Ascending aorta (tissue), 2 donors: Measurements from ENCODE around the gene RNF43. TPM values are rescaled to one million over a fixed set of nuclear protein-coding genes. Genes with fewer than 3 reads are reported as not detected.

ENCODE experiments used
- DNase-seq, 2 donors: peaks; one replicate each; pipeline ENCODE4 v3.0.0-alpha.2; 2019; ENCODE audit warnings: low spot score in 2 of 2
- H3K27ac ChIP-seq, 2 donors: fragments of 200-600 bp; sonication (generic); one replicate each; pipeline ENCODE4 v1.5.1; 2016 to 2017; ENCODE audit warnings: mild to moderate bottlenecking in 1 of 2
- H3K27me3 ChIP-seq: fragments of 200-600 bp; sonication (generic); one replicate; pipeline ENCODE4 v1.5.1; 2017
- H3K36me3 ChIP-seq, 2 donors: fragments of 200-600 bp; sonication (generic); one replicate each; pipeline ENCODE4 v1.5.1; 2016
- H3K4me1 ChIP-seq, 2 donors: fragments of 200-600 bp; sonication (generic); one replicate each; pipeline ENCODE4 v1.5.1; 2016 to 2017; ENCODE audit warnings: mild to moderate bottlenecking in 1 of 2
- H3K4me3 ChIP-seq, 2 donors: fragments of 200-600 bp; sonication (generic); one replicate each; pipeline ENCODE4 v1.5.1; 2016 to 2017; ENCODE audit warnings: mild to moderate bottlenecking in 1 of 2
- H3K9me3 ChIP-seq, 2 donors: fragments of 200-600 bp; sonication (generic); one replicate each; pipeline ENCODE4 v1.5.1; 2016
- intact Hi-C: fragments of 100-400 bp; cut with DNase I; formaldehyde crosslinking; loops from one replicate; pipeline ENCODE4 v1.15.1; 2023
- total RNA-seq: library from RNA; depleted of rRNA; stranded (reverse); fragments of >200 nt; gene quantifications from one replicate; pipeline ENCODE4 v1.1.0, GENCODE V29; 2016
- TF ChIP-seq, protein P1 (sequence below), 3 experiments: fragments of 200-600 bp in 2 of 3; fragments of 450-650 bp in 1 of 3; sonication (generic) in 2 of 3; IDR thresholded peaks; one replicate each; pipeline ENCODE4 v1.5.1; 2016 to 2019; ENCODE audit warnings: antibody characterized with exemption in 3 of 3, mild to moderate bottlenecking in 1 of 3, moderate library complexity in 1 of 3

Gene RNF43
- total RNA-seq, 1 donor from 2014 or later, result 0.53 TPM

DNA sequence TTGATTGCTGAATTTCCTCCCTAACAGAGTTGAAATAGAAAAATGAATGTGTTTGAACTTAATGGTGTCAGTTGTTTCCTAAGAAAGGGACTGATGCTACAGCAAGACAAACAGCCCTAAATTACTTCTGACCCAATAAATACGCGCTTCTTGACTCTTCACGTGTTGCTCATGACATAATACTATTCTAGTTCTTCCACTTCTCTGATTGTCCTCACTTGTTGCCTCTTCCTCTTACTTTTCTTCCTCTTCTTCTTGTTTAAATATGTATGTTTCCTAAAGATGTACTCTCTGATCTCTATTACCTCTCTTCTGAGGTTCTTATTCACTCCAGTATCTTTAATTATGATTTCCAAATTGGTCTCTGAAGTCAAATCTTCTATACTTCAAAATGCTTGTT lies 32.4 kb downstream of the RNF43 start:
- no peak for DNase-seq
- no peaks in the 10 kb centered on the region for H3K36me3 ChIP-seq
- H3K4me1 ChIP-seq, result no peaks in the 10 kb centered on the region
- no peaks in the 10 kb centered on the region for H3K9me3 ChIP-seq
- H3K27ac ChIP-seq, result no peak overlapping the region
- intact Hi-C loops, result no loop called here
- H3K4me3 ChIP-seq, result no peak overlapping the region
- TF ChIP-seq, protein P1, sequence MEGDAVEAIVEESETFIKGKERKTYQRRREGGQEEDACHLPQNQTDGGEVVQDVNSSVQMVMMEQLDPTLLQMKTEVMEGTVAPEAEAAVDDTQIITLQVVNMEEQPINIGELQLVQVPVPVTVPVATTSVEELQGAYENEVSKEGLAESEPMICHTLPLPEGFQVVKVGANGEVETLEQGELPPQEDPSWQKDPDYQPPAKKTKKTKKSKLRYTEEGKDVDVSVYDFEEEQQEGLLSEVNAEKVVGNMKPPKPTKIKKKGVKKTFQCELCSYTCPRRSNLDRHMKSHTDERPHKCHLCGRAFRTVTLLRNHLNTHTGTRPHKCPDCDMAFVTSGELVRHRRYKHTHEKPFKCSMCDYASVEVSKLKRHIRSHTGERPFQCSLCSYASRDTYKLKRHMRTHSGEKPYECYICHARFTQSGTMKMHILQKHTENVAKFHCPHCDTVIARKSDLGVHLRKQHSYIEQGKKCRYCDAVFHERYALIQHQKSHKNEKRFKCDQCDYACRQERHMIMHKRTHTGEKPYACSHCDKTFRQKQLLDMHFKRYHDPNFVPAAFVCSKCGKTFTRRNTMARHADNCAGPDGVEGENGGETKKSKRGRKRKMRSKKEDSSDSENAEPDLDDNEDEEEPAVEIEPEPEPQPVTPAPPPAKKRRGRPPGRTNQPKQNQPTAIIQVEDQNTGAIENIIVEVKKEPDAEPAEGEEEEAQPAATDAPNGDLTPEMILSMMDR (IDR thresholded peaks at IDR 0.05), result no peak
- no peaks in the 10 kb centered on the region for H3K27me3 ChIP-seq

GRCh38 chr17:58383892-58384462 lies 33.4 kb downstream of the RNF43 start:
- H3K9me3 ChIP-seq, result no peaks in the 10 kb centered on the region
- no peak overlapping the region for H3K4me3 ChIP-seq
- no peaks in the 10 kb centered on the region for H3K36me3 ChIP-seq
- H3K27me3 ChIP-seq, result no peaks in the 10 kb centered on the region
- DNase-seq, result no peak
- no peaks in the 10 kb centered on the region for H3K4me1 ChIP-seq
- intact Hi-C loops, result no loop called here
- H3K27ac ChIP-seq, result no peak overlapping the region
- TF ChIP-seq, protein P1 (IDR thresholded peaks at IDR 0.05), result no peak

DNA sequence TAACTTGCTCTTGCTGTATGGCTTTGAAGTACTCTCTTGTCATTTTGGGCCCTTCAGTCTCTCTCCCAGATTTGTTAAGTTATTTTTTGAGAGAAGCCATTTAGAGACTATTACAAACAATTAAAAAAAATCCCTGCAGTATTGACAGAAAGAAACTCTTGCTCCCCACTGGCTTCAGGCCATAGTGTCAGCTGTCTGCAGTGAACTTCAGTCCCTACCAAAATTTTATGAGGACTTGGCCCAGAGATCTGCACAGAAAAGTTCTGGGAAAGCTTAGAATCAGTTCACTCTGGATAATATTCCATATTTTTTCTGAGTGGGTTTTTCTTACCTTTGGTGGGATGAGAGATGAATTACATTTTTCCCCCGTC lies 34.5 kb downstream of the RNF43 start:
- H3K9me3 ChIP-seq, result no peaks in the 10 kb centered on the region
- intact Hi-C loops, result no loop called here
- no peak for DNase-seq
- no peaks in the 10 kb centered on the region for H3K36me3 ChIP-seq
- H3K27ac ChIP-seq, result no peak overlapping the region
- H3K4me1 ChIP-seq, result no peaks in the 10 kb centered on the region
- H3K4me3 ChIP-seq, result no peak overlapping the region
- no peaks in the 10 kb centered on the region for H3K27me3 ChIP-seq
- TF ChIP-seq, protein P1 (IDR thresholded peaks at IDR 0.05), result no peak

GRCh38 chr17:58382108-58382871 lies 35.0 kb downstream of the RNF43 start:
- H3K27ac ChIP-seq, result no peak overlapping the region
- H3K4me1 ChIP-seq, result no peaks in the 10 kb centered on the region
- H3K4me3 ChIP-seq, result no peak overlapping the region
- H3K27me3 ChIP-seq, result no peaks in the 10 kb centered on the region
- intact Hi-C loops, result no loop called here
- no peaks in the 10 kb centered on the region for H3K36me3 ChIP-seq
- no peaks in the 10 kb centered on the region for H3K9me3 ChIP-seq
- no peak for DNase-seq
- TF ChIP-seq, protein P1 (IDR thresholded peaks at IDR 0.05), result no peak

GRCh38 chr17:58381124-58382035 lies 36.0 kb downstream of the RNF43 start:
- DNase-seq, result no peak
- Histone ChIP-seq H3K36me3 (no peaks in the 10 kb centered on the region), H3K4me1 (no peaks in the 10 kb centered on the region), H3K27ac (no peak overlapping the region), H3K4me3 (no peak overlapping the region), H3K27me3 (no peaks in the 10 kb centered on the region), H3K9me3 (no peaks in the 10 kb centered on the region)
- intact Hi-C loops, result no loop called here
- TF ChIP-seq, protein P1 (IDR thresholded peaks at IDR 0.05), result no peak
